Measurements from ENCODE around the gene CACNB4. TPM values are rescaled to one million over a fixed set of nuclear protein-coding genes. Genes with fewer than 3 reads are reported as not detected.

The CACNB4 gene
- total and polyA plus RNA-seq, 2 of the 4 experiments (the other 2 are of a cell fraction), result 0.12 to 0.36 TPM

DNA sequence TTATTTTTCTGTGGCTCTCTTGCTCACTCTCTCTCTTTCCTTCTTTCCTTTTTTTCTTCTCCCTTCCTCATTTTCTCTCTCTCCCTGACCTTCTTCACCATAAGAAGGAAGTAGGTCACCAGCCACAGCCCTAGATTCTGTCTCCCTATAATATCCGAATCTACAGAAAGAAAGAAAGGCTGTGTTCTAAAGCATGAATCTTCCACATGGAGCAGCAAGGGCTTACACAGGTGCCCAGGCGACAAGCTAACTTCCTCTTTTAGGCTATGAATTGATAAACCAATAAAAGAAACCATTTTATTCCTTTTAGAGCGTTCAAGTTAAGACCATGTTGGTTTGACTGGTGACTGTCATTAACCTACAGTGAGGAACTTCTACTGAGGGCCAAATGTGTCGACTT is 49.3 kb downstream of the CACNB4 start:
- no peak overlapping the region for H3K4me2 ChIP-seq (ENCODE audit: low read depth, low read length)
- no peak overlapping the region for H3K4me3 ChIP-seq (ENCODE audit: insufficient read depth, low read depth, low read length)
- no peaks in the 10 kb centered on the region for H4K20me1 ChIP-seq (ENCODE audit: insufficient read depth, low read length)
- peaks cover 27% of the 10 kb centered on the region for H3K27me3 ChIP-seq (ENCODE audit: control insufficient read depth, insufficient read depth, low read length)
- no CpG with 5 or more reads among the region's 4 CpGs for WGBS, 2 experiments (ENCODE audit: extremely low coverage in 2 of 2, insufficient read length in 1 of 2)
- H2BK20ac ChIP-seq (ENCODE audit: low read depth, low read length), result no peak overlapping the region
- H4K5ac ChIP-seq (ENCODE audit: low read depth, low read length), result no peak overlapping the region
- H3K14ac ChIP-seq (replicated peaks; ENCODE audit: low read depth, low read length), result no peak overlapping the region
- H3K56ac ChIP-seq (ENCODE audit: extremely low read depth, insufficient read depth, low read length), result no peak overlapping the region
- H2BK5ac ChIP-seq (ENCODE audit: low read depth, low read length, poor library complexity, severe bottlenecking), result no peak overlapping the region
- CTCF ChIA-PET, result no interaction called here
- TF ChIP-seq MAFK (IDR thresholded peaks at IDR 0.05; ENCODE audit: low read depth, low read length), result no peak
- H4K8ac ChIP-seq (ENCODE audit: low read depth in 2 of 2, low read length in 2 of 2), result no peak overlapping the region
- no peaks in the 10 kb centered on the region for H3K36me3 ChIP-seq (ENCODE audit: control insufficient read depth, insufficient read depth, low read length)
- intact Hi-C loops (cut with micrococcal nuclease) (no loop called here), dilution Hi-C loops (cut with HindIII; ENCODE audit: low sequenced_read_pairs, unreplicated experiment) (no loop called here), in situ Hi-C loops (cut with MboI; ENCODE audit: low sequenced_read_pairs) (loop anchor here (10.0 kb wide), 1 partner anchor 115 kb away; no protein-coding TSS in a partner anchor)
- H3K4ac ChIP-seq (ENCODE audit: low read depth, low read length), result no peak overlapping the region
- H3K79me1 ChIP-seq (ENCODE audit: low read depth in 1 of 2, low read length in 2 of 2), result no peaks in the 10 kb centered on the region
- no peak overlapping the region for H2AK5ac ChIP-seq (ENCODE audit: low read depth, low read length)
- H2BK120ac ChIP-seq (ENCODE audit: low read depth, low read length), result no peak overlapping the region
- no peak overlapping the region for H4K91ac ChIP-seq (ENCODE audit: insufficient read depth, low read depth, low read length)
- H2AK9ac ChIP-seq (replicated peaks; ENCODE audit: low read depth, low read length, poor library complexity), result no peak overlapping the region
- no peaks in the 10 kb centered on the region for H3K4me1 ChIP-seq (ENCODE audit: control insufficient read depth, insufficient read depth, low read length)
- no peak overlapping the region for H2BK15ac ChIP-seq (ENCODE audit: low read depth, low read length)
- H3K9ac ChIP-seq (ENCODE audit: low read depth, low read length), result no peak overlapping the region
- DNase-seq (no peak), ATAC-seq (ENCODE audit: low read depth) (no peak)
- H3K9me1 ChIP-seq (ENCODE audit: insufficient read depth, low read length), result no peaks in the 10 kb centered on the region
- no peaks in the 10 kb centered on the region for H3K9me3 ChIP-seq (ENCODE audit: control insufficient read depth, insufficient read depth, low read length)
- POLR2A ChIA-PET (ENCODE audit: unreplicated experiment), result no interaction called here
- BruUV-seq (replicated peaks), result no TSS peak
- H2AFZ ChIP-seq (replicated peaks; ENCODE audit: low read length, poor library complexity), result no peak overlapping the region
- no peak overlapping the region for H3K27ac ChIP-seq (ENCODE audit: insufficient read depth, low read length)
- no peak overlapping the region for H3K23ac ChIP-seq (ENCODE audit: low read depth, low read length)
- H3K18ac ChIP-seq (ENCODE audit: low read depth, low read length), result no peak overlapping the region
